ENCODE measurements around the gene LAMC2.
A peak's percentile ranks its signal among the peaks of the same experiment; 100 is the strongest.

The LAMC2 gene

DNA sequence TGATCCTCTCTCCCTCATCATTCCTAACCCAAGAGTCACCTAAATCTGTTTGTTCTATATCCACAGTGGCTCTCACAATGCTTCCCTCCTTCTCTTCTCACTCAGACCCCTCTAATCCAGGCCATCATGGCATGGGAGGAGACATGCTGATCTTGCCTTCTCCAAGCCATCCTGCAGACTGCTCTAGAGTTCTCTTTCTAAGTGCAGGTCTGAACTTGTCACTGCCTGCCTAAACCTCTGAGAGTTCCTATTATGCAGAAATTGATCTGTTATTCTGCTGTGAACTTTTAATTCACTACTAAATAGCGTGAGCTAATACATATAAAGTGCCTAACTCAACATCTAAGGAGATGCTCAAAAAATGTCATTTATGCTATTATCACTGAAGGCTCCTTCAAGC lies 26.8 kb downstream of the LAMC2 start:
- no peak for DNase-seq

DNA sequence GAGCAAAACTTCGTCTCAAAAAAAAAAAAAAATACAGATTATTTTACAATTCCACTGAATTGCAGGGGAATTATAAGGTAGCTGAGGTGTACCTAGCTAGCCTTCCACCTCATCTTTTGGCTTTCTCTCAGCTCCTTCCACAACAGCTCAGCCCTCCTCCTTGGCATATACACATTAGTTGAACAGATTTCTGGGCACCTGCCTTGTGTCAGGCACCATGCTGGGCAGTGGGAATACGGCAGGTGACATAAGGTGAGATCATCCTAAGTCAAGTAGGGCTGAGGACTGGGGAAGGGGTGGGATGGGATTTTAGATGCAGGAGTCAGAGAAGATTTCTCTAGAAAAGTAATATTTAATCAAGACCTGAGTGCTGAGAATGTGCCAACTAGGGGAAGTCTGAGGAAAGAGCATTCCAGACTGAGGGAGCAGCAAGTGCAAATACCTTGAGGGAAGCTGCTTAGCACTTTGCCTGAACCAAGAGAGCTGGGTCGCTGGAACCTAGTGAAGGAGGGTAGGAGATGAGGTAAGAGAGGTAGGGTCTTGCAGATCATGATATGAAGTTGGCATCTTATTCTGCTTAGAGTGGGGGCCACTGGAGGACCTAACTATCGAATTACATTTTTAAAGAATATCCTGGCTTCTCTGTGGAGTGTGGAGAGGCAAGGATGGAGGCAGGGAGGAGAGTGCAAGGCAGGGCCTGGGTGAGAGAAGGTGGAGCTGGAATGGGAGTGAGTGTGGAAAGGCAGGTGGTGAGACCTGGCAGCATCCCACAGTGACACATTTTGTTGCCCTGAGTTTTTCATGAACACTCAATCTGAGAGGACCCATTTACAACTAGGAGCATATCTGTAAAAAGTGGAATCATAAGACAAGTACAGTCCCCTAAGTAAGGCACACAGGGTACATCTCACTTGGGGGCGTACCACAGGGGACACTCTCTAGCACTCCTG lies 28.2 kb downstream of the LAMC2 start:
- DNase-seq = no peak

DNA sequence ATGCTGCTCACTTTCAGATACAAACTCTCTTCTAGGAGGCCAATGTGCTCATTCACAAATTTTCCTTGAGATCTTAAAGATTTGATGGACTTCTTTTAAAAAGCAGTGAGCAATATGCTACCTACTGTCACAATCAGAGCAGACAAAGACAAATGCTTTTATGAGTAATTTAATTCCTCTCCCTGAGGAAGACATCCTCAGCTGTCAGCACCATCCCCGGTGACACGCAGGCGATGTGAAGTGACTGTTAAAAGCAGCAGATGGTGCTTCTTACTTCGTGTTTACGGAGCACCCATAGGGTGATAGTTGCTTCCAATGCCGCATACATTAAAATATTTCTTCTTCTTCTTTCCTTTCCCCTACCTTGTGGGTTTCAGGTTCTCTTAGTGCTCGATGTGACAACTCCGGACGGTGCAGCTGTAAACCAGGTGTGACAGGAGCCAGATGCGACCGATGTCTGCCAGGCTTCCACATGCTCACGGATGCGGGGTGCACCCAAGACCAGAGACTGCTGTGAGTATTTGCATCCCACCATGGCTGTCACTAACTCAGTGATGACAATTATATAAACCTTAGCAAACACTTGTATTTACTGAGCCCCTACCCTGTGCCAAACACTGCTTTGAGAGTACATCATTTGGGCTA lies 29.1 kb downstream of the LAMC2 start:
- DNase-seq = peak in 14 of 58 donors; percentile 2 to 35 (median 10)

DNA sequence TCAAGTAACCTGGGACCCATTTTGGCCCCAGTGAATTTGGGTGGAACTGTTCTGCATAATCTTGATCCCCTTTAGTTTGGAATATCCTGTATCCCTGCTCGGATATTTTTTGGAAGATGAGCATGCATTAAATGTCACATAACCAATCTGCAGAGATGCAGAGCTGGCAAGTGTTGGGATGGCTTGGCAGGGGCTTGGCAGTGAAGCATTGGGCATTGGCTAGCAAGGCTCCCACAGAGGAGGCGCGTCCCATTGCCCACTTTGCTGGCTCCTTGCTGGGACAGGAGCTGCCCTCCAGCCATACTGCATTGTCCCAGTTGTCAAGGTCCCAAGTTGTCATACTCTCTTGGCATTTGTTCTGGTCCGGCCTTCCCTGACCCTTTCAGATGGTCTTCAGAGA lies 29.9 kb downstream of the LAMC2 start:
- no peak for DNase-seq

DNA sequence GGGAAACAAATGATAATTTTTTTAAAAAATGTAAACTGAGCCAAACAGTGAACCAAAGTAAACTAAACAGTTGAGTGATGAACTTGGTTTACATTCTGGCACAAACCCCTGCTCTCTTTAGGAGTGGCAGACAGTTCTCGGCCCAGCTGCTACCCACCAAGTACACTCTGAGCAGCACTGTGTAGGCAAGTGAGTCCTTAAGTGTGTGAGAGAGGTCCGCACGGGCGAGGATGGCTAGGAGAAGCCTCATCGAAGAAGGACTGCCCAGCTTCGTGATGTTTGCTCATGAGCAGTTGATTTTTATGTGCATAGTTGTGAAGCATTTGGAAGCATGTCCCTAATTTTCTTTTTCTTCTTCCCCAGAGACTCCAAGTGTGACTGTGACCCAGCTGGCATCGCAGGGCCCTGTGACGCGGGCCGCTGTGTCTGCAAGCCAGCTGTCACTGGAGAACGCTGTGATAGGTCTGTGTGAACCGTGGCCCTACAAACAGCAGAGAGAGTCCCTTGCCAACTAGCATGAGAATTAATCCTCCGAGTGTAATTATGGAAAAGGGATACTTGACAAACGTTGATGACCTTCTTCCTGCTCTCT lies 32.1 kb downstream of the LAMC2 start:
- peak in 3 of 58 donors; percentile 3 to 9 (median 7) for DNase-seq

DNA sequence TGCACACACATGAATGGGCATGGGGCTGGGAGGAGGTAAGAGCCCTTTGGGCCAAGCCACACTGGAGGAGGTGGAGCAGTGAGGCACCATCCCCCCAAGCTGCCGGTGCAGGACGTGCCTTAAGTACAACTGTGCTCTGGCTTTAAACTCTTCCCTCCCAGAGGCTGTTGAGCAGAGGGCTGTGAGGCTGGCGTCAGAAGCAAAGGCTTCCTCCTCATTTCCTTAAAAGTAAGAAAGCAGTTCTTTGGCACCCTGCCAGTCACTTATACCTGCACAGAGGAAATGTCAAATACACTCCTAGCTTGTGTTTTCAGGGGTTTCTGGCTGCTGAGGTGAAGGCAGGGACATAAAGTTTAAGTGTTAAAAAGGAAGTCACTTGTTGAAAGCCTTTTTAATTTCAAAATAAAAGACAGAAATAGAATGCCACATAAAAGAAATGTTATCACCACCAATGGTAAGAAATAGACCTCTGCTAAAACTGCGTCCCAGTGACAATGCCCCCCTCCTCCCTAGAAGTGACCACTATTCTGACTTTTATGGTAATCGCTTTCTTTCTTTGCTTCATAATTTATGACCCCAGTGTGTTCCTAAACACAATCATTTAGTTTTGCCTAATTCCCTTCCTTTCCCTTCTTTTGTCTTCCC lies 33.0 kb downstream of the LAMC2 start:
- no peak for DNase-seq

DNA sequence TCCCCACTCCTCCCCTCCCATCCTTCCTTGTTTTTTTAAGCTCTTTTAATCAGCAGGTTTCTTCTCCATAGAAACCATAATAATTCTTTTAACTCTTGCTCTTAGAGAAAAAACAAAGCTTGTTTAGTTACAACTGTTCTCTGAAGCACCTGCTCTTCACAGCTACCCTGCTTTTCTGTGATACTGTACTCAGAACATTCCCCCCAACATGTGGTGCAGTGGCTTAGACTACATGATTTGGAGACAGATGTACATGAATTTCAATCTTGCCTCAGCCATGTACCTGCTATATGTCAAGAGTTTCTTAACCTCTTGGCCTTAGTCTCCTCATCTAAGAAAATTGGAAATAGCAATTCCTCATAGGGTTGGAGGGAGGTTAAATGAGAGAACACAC lies 33.5 kb downstream of the LAMC2 start:
- DNase-seq = no peak

DNA sequence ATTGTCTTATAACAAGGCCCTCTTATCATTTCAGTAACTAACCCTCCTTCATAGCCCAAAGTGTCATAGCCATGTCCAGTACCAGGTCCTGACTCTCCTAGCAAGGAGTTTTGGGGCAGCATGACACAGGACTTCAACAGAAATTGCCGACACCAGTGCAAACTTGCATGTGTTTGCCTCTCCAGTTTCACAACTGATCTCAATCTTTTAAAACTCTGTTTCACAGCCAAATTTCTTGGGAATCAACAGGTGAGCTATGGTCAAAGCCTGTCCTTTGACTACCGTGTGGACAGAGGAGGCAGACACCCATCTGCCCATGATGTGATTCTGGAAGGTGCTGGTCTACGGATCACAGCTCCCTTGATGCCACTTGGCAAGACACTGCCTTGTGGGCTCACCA lies 36.8 kb downstream of the LAMC2 start:
- no peak for DNase-seq

DNA sequence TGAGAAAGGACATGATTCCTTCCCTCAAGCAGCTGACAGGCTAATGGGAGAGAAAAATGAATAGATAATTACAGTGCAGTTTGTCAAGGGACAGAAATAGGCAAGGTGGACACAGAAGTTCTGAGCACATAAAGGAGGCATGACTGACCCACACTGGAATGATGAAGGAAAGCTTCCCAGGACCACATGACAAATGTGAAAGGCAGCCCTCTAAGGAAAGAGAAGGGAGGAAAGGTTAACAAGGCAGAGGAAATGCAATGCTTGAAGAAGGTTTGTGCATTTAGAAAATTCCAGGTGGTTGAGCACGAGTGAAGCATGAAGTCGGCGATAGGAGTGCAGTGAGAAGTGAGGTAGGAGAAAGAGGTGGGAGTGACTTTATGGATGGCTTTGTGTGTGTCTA lies 37.4 kb downstream of the LAMC2 start:
- no peak for DNase-seq

DNA sequence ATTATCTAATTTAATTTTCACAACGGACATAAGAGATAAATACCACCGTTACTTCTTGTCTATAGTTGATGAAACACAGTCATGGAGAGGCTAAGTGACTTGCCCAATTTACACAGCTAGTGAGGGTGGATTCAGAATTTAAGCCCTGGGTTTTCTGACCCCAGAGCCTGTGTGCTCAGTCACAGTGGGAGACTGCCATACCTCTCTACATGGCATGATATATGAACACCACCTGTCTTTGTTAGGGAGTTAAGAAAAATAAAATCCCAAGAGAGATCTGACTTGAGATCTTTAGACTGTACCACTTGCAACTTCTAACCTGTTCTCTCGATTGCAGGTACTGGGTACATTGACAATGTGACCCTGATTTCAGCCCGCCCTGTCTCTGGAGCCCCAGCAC lies 40.3 kb downstream of the LAMC2 start:
- no peak for DNase-seq

DNA sequence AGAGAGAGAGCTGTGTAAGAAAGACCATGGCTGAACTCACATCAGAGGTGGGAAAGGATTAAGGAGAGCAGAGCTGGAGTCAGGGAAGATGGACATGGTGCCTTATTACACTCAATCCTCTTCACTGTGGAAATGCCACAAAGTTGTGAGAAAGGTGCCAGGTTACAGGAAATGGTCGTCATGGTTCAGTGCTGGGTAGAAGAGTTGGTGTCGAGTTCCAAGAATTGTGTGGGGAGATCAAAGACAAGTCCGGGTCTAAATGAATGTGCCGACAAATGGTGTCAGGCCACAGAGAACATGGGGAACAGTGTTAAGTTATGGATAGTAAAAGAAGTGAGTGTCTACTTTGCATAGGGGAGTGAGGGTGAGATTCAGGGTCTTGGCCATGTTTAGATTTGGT lies 40.9 kb downstream of the LAMC2 start:
- DNase-seq = no peak

DNA sequence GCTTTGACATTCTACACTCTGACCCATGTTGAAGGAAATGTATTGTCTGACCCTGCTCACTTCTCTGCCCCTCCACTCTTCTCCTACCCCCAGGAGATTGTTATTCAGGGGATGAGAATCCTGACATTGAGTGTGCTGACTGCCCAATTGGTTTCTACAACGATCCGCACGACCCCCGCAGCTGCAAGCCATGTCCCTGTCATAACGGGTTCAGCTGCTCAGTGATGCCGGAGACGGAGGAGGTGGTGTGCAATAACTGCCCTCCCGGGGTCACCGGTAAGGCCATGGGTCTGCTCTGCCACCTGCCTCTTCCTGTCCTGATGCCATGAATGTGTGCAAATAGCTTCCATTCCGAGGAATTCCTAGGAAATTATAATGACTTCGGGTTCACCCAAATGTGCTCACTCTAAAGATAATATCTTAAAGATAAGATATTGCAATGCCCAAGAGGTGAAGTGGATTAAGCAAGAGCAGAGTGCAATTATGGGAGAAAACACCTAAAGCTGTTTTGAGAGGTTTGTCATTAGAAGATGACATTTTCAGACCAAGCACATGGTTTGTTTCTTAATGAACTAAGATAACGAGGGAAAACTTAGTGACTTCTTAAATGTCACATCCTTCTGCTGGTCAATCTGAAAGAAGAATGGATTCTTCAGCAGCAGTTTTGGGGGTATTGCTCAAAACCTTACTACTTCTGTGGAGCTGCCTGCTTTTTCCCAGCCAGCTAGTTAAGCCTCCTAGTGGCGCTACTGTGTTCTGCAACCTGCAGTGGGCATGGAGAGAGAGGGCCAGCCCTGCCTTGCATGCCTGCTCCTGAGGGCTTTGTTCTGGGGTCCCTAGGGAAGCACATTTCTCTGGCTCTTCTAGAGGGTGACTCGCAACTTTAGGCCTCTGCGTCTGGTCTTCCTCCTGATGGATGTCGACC lies 41.6 kb downstream of the LAMC2 start:
- peak in 7 of 58 donors; percentile 3 to 36 (median 6) for DNase-seq

DNA sequence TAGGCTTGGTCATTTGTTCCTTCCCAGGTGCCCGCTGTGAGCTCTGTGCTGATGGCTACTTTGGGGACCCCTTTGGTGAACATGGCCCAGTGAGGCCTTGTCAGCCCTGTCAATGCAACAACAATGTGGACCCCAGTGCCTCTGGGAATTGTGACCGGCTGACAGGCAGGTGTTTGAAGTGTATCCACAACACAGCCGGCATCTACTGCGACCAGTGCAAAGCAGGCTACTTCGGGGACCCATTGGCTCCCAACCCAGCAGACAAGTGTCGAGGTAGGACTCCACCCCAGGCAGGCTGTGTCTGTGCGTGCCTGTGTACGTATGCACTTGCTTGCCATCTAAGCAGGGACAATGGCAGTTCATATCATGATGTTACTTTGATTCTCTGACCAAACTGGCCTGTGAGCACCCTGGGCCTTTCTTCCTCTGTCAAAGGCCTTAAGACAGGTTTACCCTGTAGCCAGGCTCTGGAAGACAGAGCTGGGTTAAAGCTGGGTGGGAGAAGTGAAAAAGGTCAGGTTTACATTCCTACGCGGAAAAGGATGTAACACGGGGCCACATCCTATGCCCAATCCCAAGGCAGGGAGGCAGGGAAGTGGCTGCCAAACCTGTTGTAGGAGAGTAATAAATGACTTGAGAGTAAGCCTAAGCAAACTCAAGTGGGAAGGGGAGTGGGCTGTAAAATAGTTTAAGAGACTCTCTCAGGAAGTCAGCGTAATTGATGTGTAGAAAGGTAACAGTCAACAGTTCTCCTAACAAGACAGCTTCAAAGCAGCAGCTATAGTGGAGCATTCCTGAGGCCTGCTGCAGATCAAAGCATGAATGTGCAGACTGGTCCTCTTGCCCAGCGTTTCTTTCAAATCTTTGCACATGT lies 42.5 kb downstream of the LAMC2 start:
- no peak for DNase-seq

DNA sequence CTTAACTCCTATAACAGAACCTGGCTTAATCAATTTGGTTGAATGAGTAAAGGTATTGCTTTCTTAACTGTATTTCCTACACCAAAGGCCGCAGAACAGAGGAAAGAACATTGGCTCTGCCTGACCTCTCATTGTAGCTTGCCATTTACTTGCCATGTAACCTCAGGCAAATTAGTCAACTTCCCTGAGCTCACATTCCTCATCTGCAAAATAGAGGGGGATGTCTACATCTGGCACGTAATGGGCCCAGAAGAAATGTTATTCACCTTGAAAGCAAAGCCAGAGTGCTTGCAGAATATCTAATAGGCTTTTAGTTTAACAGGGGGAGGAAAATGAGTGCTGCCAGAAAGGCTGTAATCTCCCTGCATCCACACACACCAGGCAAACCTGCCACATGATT lies 44.3 kb downstream of the LAMC2 start:
- no peak for DNase-seq

DNA sequence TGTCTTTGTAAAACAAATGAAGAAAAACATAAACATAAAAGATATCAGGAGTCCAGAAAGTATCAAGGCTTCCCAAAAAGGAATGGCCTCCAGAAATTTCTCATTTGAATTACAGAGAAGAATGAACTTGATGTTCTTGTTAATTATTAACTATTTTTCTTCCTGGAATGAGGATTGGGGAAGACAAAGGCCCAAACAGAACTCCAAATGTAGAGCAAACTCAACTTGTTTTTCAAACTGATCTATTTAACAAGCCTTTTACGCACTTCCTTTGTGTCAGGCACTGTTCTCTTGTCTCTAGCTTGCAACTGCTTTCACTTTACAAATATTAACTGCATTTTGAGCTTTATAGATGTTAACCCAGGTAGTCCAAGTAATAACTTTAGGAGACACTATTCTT lies 45.5 kb downstream of the LAMC2 start:
- no peak for DNase-seq

DNA sequence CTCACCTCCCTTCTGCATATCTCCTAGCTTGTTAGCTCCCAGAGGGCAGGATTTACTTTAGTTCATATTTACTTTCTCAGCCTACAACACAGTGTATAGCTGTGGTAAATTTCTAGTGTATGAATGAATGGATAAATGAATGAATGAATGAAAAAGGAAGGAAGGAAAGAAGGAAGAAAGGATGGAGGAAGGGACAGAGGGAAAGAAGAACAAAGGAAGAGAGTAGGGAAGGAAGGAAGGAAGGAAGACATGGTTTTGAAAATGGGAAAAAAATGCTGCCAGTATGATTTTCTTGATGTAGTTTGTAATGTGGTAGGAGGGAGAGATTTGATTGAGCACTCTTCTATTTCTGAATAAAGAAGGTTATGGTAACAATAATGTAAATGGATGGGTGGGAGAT lies 47.0 kb downstream of the LAMC2 start:
- DNase-seq = no peak

DNA sequence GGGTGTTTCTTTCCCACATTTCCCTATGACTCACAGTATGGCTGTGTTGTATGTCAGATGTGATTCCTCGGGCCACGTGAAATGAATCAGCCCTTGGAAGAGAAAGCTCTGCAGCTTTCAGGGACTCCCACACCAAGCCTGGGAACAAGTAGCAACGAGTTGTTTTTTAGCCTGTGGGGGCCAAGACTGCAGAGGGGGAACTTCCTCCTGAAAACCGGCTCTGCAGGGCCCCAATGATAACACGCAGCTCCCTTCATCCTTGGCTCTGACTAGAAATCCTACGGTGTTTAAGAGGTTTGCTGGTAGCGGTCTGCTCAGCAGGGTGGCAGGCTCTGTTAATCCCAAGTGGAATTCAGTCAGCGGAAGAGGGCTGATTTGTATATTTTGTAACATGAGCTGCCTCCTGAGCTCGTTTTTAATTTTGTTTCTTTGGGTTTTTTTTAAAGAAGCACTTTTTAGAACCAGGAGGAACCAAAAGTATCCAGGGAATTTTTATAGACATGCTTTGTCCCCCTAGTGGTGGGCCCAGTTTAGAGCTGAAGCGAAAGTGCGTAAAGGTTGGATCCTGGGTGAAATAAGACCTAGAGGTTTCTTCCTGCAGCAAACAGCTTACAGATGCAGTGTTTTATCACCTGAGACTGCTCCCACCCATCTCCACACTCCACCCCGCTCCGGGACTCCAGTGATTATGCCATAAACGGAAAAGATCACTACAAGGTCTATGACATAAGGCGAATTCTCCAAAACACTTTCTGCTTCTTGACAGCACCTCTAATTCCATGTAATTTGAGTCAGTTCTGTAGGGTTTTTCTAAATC lies 48.8 kb downstream of the LAMC2 start:
- peak in 36 of 58 donors; percentile 8 to 78 (median 30) for DNase-seq

DNA sequence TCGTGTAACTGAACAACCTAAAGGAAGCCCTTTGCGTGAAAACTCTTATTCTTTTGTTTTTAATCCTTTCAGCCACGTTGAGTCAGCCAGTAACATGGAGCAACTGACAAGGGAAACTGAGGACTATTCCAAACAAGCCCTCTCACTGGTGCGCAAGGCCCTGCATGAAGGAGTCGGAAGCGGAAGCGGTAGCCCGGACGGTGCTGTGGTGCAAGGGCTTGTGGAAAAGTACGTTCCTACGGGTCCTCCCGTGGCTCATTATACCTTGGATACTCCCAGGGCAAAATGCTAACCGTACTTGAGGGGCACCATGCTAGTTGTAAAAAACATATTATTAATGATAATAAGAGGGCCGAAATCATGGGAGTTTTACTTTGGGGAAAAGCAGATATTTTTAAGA lies 49.4 kb downstream of the LAMC2 start:
- DNase-seq = no peak

Data from anterior cingulate cortex (tissue), 58 donors.